Keratinocyte (primary cell): ENCODE results near the gene PLAC9. TPM values are rescaled to one million over a fixed set of nuclear protein-coding genes. Genes with fewer than 3 reads are reported as not detected.
A peak's percentile ranks its signal among the peaks of the same experiment; 100 is the strongest.

Experiments
- DNase-seq: peaks from one replicate; pipeline ENCODE4 v3.0.0-alpha.2; 2011; ENCODE audit warnings: low read depth, missing footprints, low spot score
- FAIRE-seq: peaks from 2 replicates; lab custom pipeline; 2011; peaks lifted over from hg19 to GRCh38; lab: Jason Lieb, UNC
- H2AFZ ChIP-seq: 2 replicates; pipeline ENCODE4 v1.6.0; 2012; ENCODE audit warnings: low read length, control low read depth, inconsistent platforms; ENCODE audit not compliant: control insufficient read depth
- H3K27ac ChIP-seq: 2 replicates; pipeline ENCODE4 v1.5.1; 2011; ENCODE audit warnings: low read length; ENCODE audit not compliant: control insufficient read depth, insufficient read depth
- H3K27me3 ChIP-seq: 3 replicates; pipeline ENCODE4 v1.6.0; 2011; ENCODE audit warnings: low read length; ENCODE audit not compliant: control insufficient read depth, insufficient read depth; ENCODE audit errors: extremely low read depth
- H3K36me3 ChIP-seq, 2 experiments: 2 replicates in 1 of 2; 3 replicates in 1 of 2; pipeline ENCODE4 v1.5.1; 2011; ENCODE audit warnings: low read length in 2 of 2, mild to moderate bottlenecking in 1 of 2; ENCODE audit not compliant: control insufficient read depth in 2 of 2, insufficient read depth in 2 of 2; ENCODE audit errors: extremely low read depth in 1 of 2
- H3K4me1 ChIP-seq: 3 replicates; pipeline ENCODE4 v1.5.1; 2011; ENCODE audit warnings: low read length; ENCODE audit not compliant: control insufficient read depth, insufficient read depth; ENCODE audit errors: extremely low read depth
- H3K4me2 ChIP-seq: 3 replicates; pipeline ENCODE4 v1.6.0; 2011; ENCODE audit warnings: low read depth, low read length; ENCODE audit not compliant: control insufficient read depth, insufficient read depth; ENCODE audit errors: extremely low read depth
- H3K4me3 ChIP-seq, 3 experiments: fragments of 200-600 bp in 1 of 3; sonication (generic) in 1 of 3; 2 replicates in 2 of 3; 3 replicates in 1 of 3; pipeline ENCODE4 v1.5.1; 2011 to 2016; ENCODE audit warnings: low read length in 3 of 3, mild to moderate bottlenecking in 3 of 3, control low read depth in 2 of 3, inconsistent platforms in 1 of 3, low read depth in 1 of 3, mixed read lengths in 1 of 3, mixed run types in 1 of 3, moderate library complexity in 1 of 3; ENCODE audit not compliant: control insufficient read depth in 2 of 3, insufficient read depth in 2 of 3; ENCODE audit errors: extremely low read depth in 1 of 3
- H3K79me2 ChIP-seq: 2 replicates; pipeline ENCODE4 v1.6.0; 2012; ENCODE audit warnings: low read length; ENCODE audit not compliant: control insufficient read depth, insufficient read depth
- H3K9ac ChIP-seq: 3 replicates; pipeline ENCODE4 v1.6.0; 2011; ENCODE audit warnings: low read length; ENCODE audit not compliant: control insufficient read depth, insufficient read depth; ENCODE audit errors: extremely low read depth
- H3K9me1 ChIP-seq: 3 replicates; pipeline ENCODE4 v1.6.0; 2011; ENCODE audit warnings: low read length; ENCODE audit not compliant: control insufficient read depth, insufficient read depth; ENCODE audit errors: extremely low read depth
- H3K9me3 ChIP-seq: 2 replicates; pipeline ENCODE4 v1.5.1; 2012; ENCODE audit warnings: low read depth, low read length; ENCODE audit not compliant: control insufficient read depth
- H4K20me1 ChIP-seq: 3 replicates; pipeline ENCODE4 v1.6.0; 2011; ENCODE audit warnings: low read length; ENCODE audit not compliant: control insufficient read depth, insufficient read depth; ENCODE audit errors: extremely low read depth
- EZH2 ChIP-seq: IDR thresholded peaks from one replicate; pipeline ENCODE4 v1.6.1; 2012; ENCODE audit warnings: inconsistent platforms, mild to moderate bottlenecking, low read length, moderate library complexity
- dilution Hi-C: fragments of 300-500 bp; cut with MboI; formaldehyde crosslinking; loops from one replicate; pipeline ENCODE4 v1.7.0; 2020; ENCODE audit warnings: low sequenced_read_pairs; ENCODE audit not compliant: extremely low pct_ligation_motif_present
- polyA plus RNA-seq, 5 experiments: library from polyadenylated mRNA; depleted of rRNA in 3 of 5; stranded (reverse) in 3 of 5; stranded (forward) in 1 of 5; unstranded in 1 of 5; fragments of >200 nt; gene quantifications; 1 replicate in 1 of 5; 2 replicates in 3 of 5; 3 replicates in 1 of 5; pipeline versions ENCODE4 v1.2.1 to v1.2.3, GENCODE V29; 2011 to 2012; ENCODE audit warnings: missing spikeins in 2 of 5, low read depth in 1 of 5, low replicate concordance in 1 of 5
- TF ChIP-seq, protein P1 (sequence below), 3 experiments: IDR thresholded peaks in 1 of 3; conservative IDR thresholded peaks in 1 of 3; optimal IDR thresholded peaks in 1 of 3; 2 replicates in 2 of 3; 3 replicates in 1 of 3; pipeline versions ENCODE3 to v1.5.1; 2011; ENCODE audit warnings: low read length in 3 of 3, mild to moderate bottlenecking in 3 of 3, moderate library complexity in 2 of 3, control low read depth in 1 of 3, inconsistent platforms in 1 of 3; ENCODE audit not compliant: insufficient read depth in 2 of 3; ENCODE audit errors: extremely low read depth in 1 of 3

PLAC9 gene
- polyA plus RNA-seq, 1 donor (not counting 4 experiments of a cell fraction or from before 2014, with no cell fraction given) = 0.39 TPM

DNA sequence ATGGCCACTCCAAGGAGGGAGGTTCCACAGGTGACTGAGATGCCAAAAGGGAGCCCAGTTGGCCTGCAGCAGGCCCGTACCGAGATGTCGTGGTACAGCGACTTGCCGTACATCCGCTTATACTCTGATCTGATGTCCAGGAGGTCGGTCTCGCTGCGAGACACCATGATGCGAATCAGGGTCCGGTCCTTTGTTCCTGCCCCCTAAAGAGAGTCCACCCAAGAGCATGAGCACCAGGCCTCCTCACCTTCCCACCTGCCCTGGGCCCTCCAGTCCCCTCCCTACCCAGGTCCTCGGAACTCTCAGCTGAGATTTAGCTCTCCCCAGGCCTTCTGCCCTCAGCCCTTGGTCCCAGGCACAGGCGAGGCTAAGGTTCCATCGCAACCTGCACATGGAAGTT is 25.0 kb downstream of the PLAC9 start:
- H3K79me2 ChIP-seq = no peaks in the 10 kb centered on the region
- H3K4me1 ChIP-seq = peaks cover 52% of the 10 kb centered on the region
- H3K27me3 ChIP-seq = no peaks in the 10 kb centered on the region
- TF ChIP-seq EZH2 = no peak
- TF ChIP-seq, protein P1, sequence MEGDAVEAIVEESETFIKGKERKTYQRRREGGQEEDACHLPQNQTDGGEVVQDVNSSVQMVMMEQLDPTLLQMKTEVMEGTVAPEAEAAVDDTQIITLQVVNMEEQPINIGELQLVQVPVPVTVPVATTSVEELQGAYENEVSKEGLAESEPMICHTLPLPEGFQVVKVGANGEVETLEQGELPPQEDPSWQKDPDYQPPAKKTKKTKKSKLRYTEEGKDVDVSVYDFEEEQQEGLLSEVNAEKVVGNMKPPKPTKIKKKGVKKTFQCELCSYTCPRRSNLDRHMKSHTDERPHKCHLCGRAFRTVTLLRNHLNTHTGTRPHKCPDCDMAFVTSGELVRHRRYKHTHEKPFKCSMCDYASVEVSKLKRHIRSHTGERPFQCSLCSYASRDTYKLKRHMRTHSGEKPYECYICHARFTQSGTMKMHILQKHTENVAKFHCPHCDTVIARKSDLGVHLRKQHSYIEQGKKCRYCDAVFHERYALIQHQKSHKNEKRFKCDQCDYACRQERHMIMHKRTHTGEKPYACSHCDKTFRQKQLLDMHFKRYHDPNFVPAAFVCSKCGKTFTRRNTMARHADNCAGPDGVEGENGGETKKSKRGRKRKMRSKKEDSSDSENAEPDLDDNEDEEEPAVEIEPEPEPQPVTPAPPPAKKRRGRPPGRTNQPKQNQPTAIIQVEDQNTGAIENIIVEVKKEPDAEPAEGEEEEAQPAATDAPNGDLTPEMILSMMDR (optimal IDR thresholded peaks at IDR 0.05 in 1 of 3, IDR thresholded peaks at IDR 0.05 in 1 of 3, conservative IDR thresholded peaks at IDR 0.05 in 1 of 3; ENCODE audit: extremely low read depth in 1 of 3, insufficient read depth in 2 of 3, low read length in 3 of 3) = no peak
- no peak overlapping the region for H3K27ac ChIP-seq
- H2AFZ ChIP-seq = no peak overlapping the region
- peaks cover 10% of the 10 kb centered on the region for H3K9me1 ChIP-seq
- H4K20me1 ChIP-seq = peaks cover 3% of the 10 kb centered on the region
- dilution Hi-C loops = no loop called here
- no peak overlapping the region for H3K4me3 ChIP-seq
- H3K36me3 ChIP-seq = peaks cover 36% of the 10 kb centered on the region in 2 experiments
- no peaks in the 10 kb centered on the region for H3K9me3 ChIP-seq
- DNase-seq (no peak), FAIRE-seq (no peak)
- H3K9ac ChIP-seq = no peak overlapping the region
- H3K4me2 ChIP-seq = no peak overlapping the region

DNA sequence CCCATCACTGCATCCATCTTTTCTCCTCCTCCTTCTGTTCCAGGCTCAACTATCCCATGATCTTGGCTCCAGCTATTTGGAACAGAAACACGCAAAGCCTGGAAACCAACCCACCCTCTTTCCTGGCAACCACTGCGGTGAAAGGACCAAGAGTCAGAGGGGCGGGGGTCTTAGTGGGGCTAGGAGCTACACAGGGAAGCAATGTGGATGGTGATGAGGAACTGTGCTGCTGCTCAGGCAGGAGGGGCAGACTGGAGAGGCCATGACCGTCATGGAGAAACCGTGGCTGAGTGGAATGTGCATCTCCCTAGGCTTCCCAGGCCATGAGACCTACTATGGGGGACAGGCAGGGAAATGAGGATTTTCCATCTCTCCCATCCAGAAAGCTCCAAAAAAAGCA is 25.6 kb downstream of the PLAC9 start:
- Histone ChIP-seq H3K9me1 (peaks cover 10% of the 10 kb centered on the region), H3K4me2 (peak overlapping the region; percentile 69), H3K4me3 (no peak overlapping the region), H3K36me3 (peaks cover 37 to 40% of the 10 kb centered on the region in 2 experiments), H3K4me1 (peaks cover 52% of the 10 kb centered on the region), H3K9me3 (no peaks in the 10 kb centered on the region), H3K79me2 (no peaks in the 10 kb centered on the region), H3K9ac (peak overlapping the region; percentile 25), H4K20me1 (peaks cover 3% of the 10 kb centered on the region), H2AFZ (no peak overlapping the region), H3K27me3 (no peaks in the 10 kb centered on the region), H3K27ac (peak overlapping the region; percentile 43)
- FAIRE-seq (no peak), DNase-seq (no peak)
- TF ChIP-seq, protein P1 (optimal IDR thresholded peaks at IDR 0.05 in 1 of 3, IDR thresholded peaks at IDR 0.05 in 1 of 3, conservative IDR thresholded peaks at IDR 0.05 in 1 of 3; ENCODE audit: extremely low read depth in 1 of 3, insufficient read depth in 2 of 3, low read length in 3 of 3) = no peak
- TF ChIP-seq EZH2 = no peak
- dilution Hi-C loops = no loop called here
